Upper lobe of left lung (tissue), 6 donors: ENCODE results near the gene FBXO27. TPM values are rescaled to one million over a fixed set of nuclear protein-coding genes. Genes with fewer than 3 reads are reported as not detected.

Experiments
- ATAC-seq, 2 donors: fragments of 200-7000 bp; cut with Tn5 transposase; one replicate each; pipeline ENCODE4 v1.9.1; 2022; ENCODE audit warnings: mild to moderate bottlenecking in 2 of 2, moderate library complexity in 2 of 2; ENCODE audit not compliant: low FRiP score in 2 of 2
- DNase-seq, 2 donors: peaks; one replicate each; pipeline ENCODE4 v3.0.0-alpha.2; 2019 to 2020
- H3K27ac ChIP-seq, 4 donors: fragments of 200-600 bp; sonication (generic); one replicate each; pipeline ENCODE4 v1.5.1; 2016 to 2019
- H3K27me3 ChIP-seq, 4 donors: fragments of 200-600 bp; sonication (generic); one replicate each; pipeline ENCODE4 v1.5.1; 2017 to 2019
- H3K36me3 ChIP-seq, 4 donors: fragments of 200-600 bp; sonication (generic); one replicate each; pipeline ENCODE4 v1.5.1; 2016 to 2019
- H3K4me1 ChIP-seq, 4 donors: fragments of 200-600 bp; sonication (generic); one replicate each; pipeline ENCODE4 v1.5.1; 2018 to 2019
- H3K4me3 ChIP-seq, 4 donors: fragments of 200-600 bp; sonication (generic); one replicate each; pipeline ENCODE4 v1.5.1; 2017 to 2019; ENCODE audit warnings: mild to moderate bottlenecking in 2 of 4, moderate library complexity in 1 of 4
- H3K9me3 ChIP-seq, 4 donors: fragments of 200-600 bp; sonication (generic); one replicate each; pipeline ENCODE4 v1.5.1; 2018 to 2019
- EP300 ChIP-seq, 4 donors: sonication (generic); formaldehyde crosslinking; IDR thresholded peaks; one replicate each; pipeline ENCODE4 v1.5.1; 2017; ENCODE audit warnings: antibody characterized with exemption in 4 of 4, control low read depth in 2 of 4
- POLR2A ChIP-seq, 4 donors: fragments of 450-650 bp; IDR thresholded peaks; one replicate each; pipeline ENCODE4 v1.5.1; 2016 to 2017; ENCODE audit warnings: antibody characterized with exemption in 4 of 4, mild to moderate bottlenecking in 2 of 4
- POLR2AphosphoS5 ChIP-seq, 2 donors: sonication (generic); formaldehyde crosslinking; IDR thresholded peaks; one replicate each; pipeline ENCODE4 v1.5.1; 2017; ENCODE audit warnings: antibody characterized with exemption in 2 of 2
- WGBS, 2 donors: methylation state at CpG; one replicate each; pipeline ENCODE4 v1.1.5; 2017 to 2018; 5-methylcytosine and 5-hydroxymethylcytosine counted together
- total RNA-seq, 6 donors: library from RNA; depleted of rRNA in 4 of 6; stranded (reverse); fragments of >200 nt in 4 of 6; gene quantifications; one replicate each; pipeline versions ENCODE4 v1.1.0 to v1.2.1, GENCODE V29; 2016 to 2021
- TF ChIP-seq, protein P1 (sequence below), 6 experiments: fragments of 450-650 bp in 4 of 6; fragments of 200-600 bp in 2 of 6; sonication (generic) in 2 of 6; IDR thresholded peaks; one replicate each; pipeline ENCODE4 v1.5.1; 2016 to 2019; ENCODE audit warnings: antibody characterized with exemption in 6 of 6
- donor health status: DM: no; HTN: no; CAD: no; lungs with moderate emphysema.
- donor health status: DM: no; HTN: yes; CAD: no; lungs with severe emphysema.

Gene FBXO27
- total RNA-seq, 6 donors from 2014 or later = 1.0 to 9.3 (median 6.3) TPM

DNA sequence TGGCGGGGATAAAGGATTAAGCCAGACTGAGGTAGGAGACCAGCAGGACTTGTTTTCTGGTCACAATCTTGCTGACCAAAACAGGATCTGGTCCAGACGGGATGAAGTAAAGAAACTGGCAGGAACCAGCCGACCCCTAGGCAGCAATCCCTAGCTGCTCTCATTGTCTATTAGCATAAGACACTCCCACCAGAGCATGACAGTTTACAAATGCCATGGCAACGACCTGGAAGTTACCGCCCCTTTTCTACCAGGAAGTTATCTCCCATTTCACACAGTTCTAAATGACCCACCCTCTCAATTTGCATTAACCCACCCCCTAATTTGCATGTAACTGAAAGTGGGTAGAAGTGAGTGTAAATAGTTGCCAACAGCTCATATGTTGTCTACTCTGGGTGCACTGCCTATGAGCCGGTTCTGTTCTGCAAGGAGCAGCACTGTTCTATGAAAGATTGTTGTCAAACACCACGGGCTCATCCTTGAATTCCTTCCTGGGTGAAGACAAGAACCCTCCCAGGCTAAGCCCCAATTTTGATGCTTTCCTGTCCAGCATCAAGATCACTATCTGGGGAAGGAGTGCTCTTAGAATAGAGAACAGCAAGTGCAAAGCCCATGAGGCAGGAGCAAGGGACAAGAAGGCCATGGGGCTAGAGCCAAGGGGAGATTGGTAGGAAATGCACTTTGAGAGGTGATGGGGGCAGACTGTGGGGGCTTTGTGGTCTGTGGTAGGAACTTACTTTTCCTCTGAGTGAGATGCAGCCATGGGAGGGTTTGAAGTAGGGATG lies 13.9 kb upstream of the FBXO27 start:
- Histone ChIP-seq H3K27ac (no peak overlapping the region), H3K4me1 (no peaks in the 10 kb centered on the region), H3K27me3 (no peaks in the 10 kb centered on the region), H3K9me3 (no peaks in the 10 kb centered on the region), H3K4me3 (no peak overlapping the region), H3K36me3 (no peaks in the 10 kb centered on the region)
- ATAC-seq (no peak), DNase-seq (no peak)
- TF ChIP-seq, protein P1, sequence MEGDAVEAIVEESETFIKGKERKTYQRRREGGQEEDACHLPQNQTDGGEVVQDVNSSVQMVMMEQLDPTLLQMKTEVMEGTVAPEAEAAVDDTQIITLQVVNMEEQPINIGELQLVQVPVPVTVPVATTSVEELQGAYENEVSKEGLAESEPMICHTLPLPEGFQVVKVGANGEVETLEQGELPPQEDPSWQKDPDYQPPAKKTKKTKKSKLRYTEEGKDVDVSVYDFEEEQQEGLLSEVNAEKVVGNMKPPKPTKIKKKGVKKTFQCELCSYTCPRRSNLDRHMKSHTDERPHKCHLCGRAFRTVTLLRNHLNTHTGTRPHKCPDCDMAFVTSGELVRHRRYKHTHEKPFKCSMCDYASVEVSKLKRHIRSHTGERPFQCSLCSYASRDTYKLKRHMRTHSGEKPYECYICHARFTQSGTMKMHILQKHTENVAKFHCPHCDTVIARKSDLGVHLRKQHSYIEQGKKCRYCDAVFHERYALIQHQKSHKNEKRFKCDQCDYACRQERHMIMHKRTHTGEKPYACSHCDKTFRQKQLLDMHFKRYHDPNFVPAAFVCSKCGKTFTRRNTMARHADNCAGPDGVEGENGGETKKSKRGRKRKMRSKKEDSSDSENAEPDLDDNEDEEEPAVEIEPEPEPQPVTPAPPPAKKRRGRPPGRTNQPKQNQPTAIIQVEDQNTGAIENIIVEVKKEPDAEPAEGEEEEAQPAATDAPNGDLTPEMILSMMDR (IDR thresholded peaks at IDR 0.05) = no peak
- TF ChIP-seq POLR2AphosphoS5 (IDR thresholded peaks at IDR 0.05) (no peak), POLR2A (IDR thresholded peaks at IDR 0.05) (no peak), EP300 (IDR thresholded peaks at IDR 0.05) (no peak)
- 59 to 74% methylated on average over 7 of the region's 7 CpGs for WGBS, 2 donors

DNA sequence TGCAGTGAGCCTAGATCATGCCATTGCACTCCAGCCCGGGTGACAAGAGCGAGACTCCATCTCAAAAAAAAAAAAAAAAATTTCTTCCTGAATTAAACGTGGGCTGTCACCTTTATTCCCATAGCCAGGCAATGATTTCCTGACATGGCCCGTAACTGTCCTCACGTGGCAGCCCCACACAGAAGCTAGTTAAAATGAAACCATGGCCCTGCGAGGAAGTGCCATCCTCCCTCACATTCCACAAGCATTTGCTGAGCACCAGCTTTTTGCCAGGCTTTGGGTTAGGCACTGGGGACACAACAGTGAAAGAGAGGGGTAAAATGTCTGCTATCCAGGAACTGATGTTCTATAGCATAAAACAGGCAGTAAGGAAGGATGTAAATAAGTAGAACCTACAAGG lies 13.2 kb upstream of the FBXO27 start:
- H3K9me3 ChIP-seq = no peaks in the 10 kb centered on the region
- 61 to 90% methylated on average over 4 to 6 of the region's 6 CpGs for WGBS, 2 donors
- H3K27ac ChIP-seq = no peak overlapping the region
- H3K27me3 ChIP-seq = no peaks in the 10 kb centered on the region
- DNase-seq = no peak
- no peak for ATAC-seq
- H3K36me3 ChIP-seq = no peaks in the 10 kb centered on the region
- H3K4me1 ChIP-seq = no peaks in the 10 kb centered on the region
- H3K4me3 ChIP-seq = no peak overlapping the region
- TF ChIP-seq POLR2AphosphoS5 (IDR thresholded peaks at IDR 0.05) = no peak
- no peak for TF ChIP-seq EP300 (IDR thresholded peaks at IDR 0.05)
- TF ChIP-seq, protein P1 (IDR thresholded peaks at IDR 0.05) = no peak
- no peak for TF ChIP-seq POLR2A (IDR thresholded peaks at IDR 0.05)

DNA sequence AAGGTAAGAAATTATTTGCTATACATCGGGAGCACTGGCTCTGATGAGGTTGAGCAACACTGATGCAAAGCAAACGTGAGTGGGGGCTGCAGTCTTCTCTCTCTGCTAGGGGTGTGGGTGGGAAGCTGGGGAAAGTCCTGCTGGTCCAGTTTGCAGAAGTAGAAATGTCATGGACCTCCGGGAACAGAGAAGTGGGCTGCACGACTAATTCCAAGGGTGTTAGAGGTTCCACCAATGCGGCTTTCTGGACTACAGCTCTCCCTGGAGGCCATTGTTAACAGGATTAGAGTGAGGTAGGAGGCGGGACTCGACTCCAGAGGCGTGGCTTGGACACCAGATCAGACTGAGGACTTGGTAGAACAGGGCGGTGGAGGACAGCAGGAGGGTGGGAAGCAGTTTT lies 5.7 kb upstream of the FBXO27 start:
- TF ChIP-seq, protein P1 (IDR thresholded peaks at IDR 0.05) = peak in 1 of 6 experiments; percentile 17
- TF ChIP-seq POLR2AphosphoS5 (IDR thresholded peaks at IDR 0.05) = no peak
- Histone ChIP-seq H3K36me3 (no peaks in the 10 kb centered on the region), H3K27ac (no peak overlapping the region), H3K9me3 (no peaks in the 10 kb centered on the region), H3K4me1 (no peaks in the 10 kb centered on the region), H3K4me3 (no peak overlapping the region), H3K27me3 (no peaks in the 10 kb centered on the region)
- DNase-seq (peak in 1 of 2 donors; percentile 66), ATAC-seq (no peak)
- 12% methylated on average over 9 of the region's 9 CpGs for WGBS, 2 donors

DNA sequence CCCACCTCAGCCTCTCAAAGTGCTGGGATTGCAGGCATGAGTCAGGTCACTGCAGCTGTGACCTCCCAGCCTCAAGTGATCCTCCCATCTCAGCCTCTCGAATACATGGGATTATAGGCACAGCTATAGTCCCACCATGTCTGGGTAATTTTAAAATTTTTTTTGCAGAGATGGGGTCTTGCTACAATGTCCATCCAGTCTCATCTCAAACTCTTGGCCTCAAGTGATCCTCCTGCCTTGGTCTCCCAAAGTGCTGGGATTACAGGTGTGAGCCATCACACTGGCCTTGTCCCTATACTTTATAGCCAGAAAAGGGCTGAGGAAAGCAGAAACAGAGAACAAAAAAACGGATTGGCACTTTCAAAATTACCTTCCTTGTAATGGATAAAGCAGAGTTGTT lies 4.8 kb upstream of the FBXO27 start:
- DNase-seq (no peak), ATAC-seq (no peak)
- H3K9me3 ChIP-seq = no peaks in the 10 kb centered on the region
- TF ChIP-seq POLR2AphosphoS5 (IDR thresholded peaks at IDR 0.05) (no peak), EP300 (IDR thresholded peaks at IDR 0.05) (no peak), POLR2A (IDR thresholded peaks at IDR 0.05) (no peak)
- TF ChIP-seq, protein P1 (IDR thresholded peaks at IDR 0.05) = no peak
- H3K27me3 ChIP-seq = peaks cover 0 to 2% (median 0%) of the 10 kb centered on the region in 4 donors
- no peaks in the 10 kb centered on the region for H3K36me3 ChIP-seq
- peaks cover 5 to 7% (median 5%) of the 10 kb centered on the region in 4 donors for H3K4me1 ChIP-seq
- no peak overlapping the region for H3K4me3 ChIP-seq
- no peak overlapping the region for H3K27ac ChIP-seq
- 50 to 60% methylated on average over 2 of the region's 2 CpGs for WGBS, 2 donors

DNA sequence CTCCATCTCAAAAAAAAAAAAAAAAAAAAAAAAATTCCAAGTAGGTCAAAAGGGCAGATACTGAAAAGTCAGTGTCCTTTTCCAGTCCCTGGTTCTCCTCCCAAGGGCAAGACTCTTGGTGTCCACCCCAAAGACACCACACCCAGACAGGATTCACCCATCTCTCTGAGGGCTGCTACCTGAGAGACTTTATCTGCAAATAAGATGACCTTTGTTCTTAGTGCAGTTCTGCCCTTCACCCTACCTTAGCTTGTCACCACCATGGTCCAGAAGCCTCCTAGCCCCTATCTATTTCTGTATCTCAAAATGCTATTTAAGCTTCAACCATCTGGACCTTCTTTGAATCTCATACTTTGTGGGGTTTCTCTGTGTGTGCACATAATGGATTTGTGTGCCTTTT lies 4.2 kb upstream of the FBXO27 start:
- H3K9me3 ChIP-seq = no peaks in the 10 kb centered on the region
- no peak for DNase-seq
- H3K27me3 ChIP-seq = peaks cover 0 to 7% (median 1%) of the 10 kb centered on the region in 4 donors
- peaks cover 9 to 13% (median 11%) of the 10 kb centered on the region in 4 donors for H3K4me1 ChIP-seq
- TF ChIP-seq POLR2AphosphoS5 (IDR thresholded peaks at IDR 0.05) (no peak), EP300 (IDR thresholded peaks at IDR 0.05) (no peak), POLR2A (IDR thresholded peaks at IDR 0.05) (no peak)
- TF ChIP-seq, protein P1 (IDR thresholded peaks at IDR 0.05) = no peak
- H3K4me3 ChIP-seq = no peak overlapping the region
- no peak for ATAC-seq
- H3K36me3 ChIP-seq = no peaks in the 10 kb centered on the region
- no peak overlapping the region for H3K27ac ChIP-seq
